GM12891 (cell line): Measurements from ENCODE around the gene CATSPERZ.

ENCODE experiments used
- POLR2A ChIP-seq: IDR thresholded peaks from 2 replicates; pipeline ENCODE4 v1.6.1; 2011; ENCODE audit warnings: low read depth, low read length, control low read depth
- POLR2AphosphoS5 ChIP-seq: IDR thresholded peaks from 2 replicates; pipeline ENCODE4 v1.6.1; 2011; ENCODE audit warnings: low read depth, low read length, control low read depth
- POU2F2 ChIP-seq: IDR thresholded peaks from 2 replicates; pipeline ENCODE4 v1.6.1; 2011; ENCODE audit warnings: low read depth, mild to moderate bottlenecking, control low read depth, low read length, moderate library complexity
- SPI1 ChIP-seq: IDR thresholded peaks from 2 replicates; pipeline ENCODE4 v1.6.1; 2011; ENCODE audit warnings: low read depth, low read length, control low read depth
- TAF1 ChIP-seq: IDR thresholded peaks from 2 replicates; pipeline ENCODE4 v1.6.1; 2011; ENCODE audit warnings: low read depth, low read length, control low read depth

- TF ChIP-seq POLR2A (no peak), POLR2AphosphoS5 (no peak), SPI1 (no peak), POU2F2 (no peak), TAF1 (no peak)
These were observed 3.8 kb downstream of the CATSPERZ start for GRCh38 chr11:64304032-64304315.
